ENCODE measurements around the gene GALNT15.

- TF ChIP-seq YY1 (IDR thresholded peaks at IDR 0.05; ENCODE audit: low read depth) (no peak), ZBTB33 (IDR thresholded peaks at IDR 0.05; ENCODE audit: borderline replicate concordance, low read depth) (no peak)
These were observed 40.1 kb upstream of the GALNT15 start for GRCh38 chr3:16134173-16134928.
